Measurements from ENCODE around the gene PNLIPRP3. TPM values are rescaled to one million over a fixed set of nuclear protein-coding genes. Genes with fewer than 3 reads are reported as not detected.

PNLIPRP3 gene
- total RNA-seq, 6 experiments from 2014 or later: not detected

DNA sequence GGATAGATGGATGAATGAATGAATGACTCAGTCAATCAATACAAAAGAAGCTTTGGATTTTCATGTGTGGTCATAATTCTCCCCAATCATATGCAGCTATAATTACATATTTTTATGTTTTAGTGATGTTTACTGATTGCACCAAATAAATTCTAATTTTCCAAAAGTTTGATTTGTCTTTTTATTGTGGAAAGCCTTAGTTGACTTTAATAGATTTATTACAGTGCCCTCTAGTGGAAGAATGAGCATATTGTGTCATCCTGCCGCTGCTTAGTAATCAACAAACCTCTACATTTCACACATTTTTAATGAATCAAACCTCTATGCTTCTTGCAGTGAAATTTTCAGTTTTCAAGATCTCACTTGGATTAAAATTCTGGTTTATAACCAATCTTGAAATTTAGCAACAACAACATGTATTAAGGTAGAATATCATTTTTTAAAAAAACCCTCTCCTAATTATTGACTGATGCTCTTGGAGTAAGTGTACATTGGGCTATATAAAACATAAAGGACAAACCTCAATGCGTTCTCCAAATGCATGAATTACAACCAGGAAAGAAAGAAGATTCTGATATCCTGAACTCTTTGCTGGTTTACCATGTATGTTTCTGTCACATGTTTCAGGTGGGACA lies 62.5 kb downstream of the PNLIPRP3 start:
- Histone ChIP-seq H3K27me3 (no peaks in the 10 kb centered on the region), H3K27ac (no peak overlapping the region), H3K4me3 (no peak overlapping the region), H3K4me1 (peaks cover 0 to 6% (median 0%) of the 10 kb centered on the region in 4 donors), H3K9me3 (no peaks in the 10 kb centered on the region), H3K36me3 (no peaks in the 10 kb centered on the region)
- peak; percentile 38 to 67 (median 56) for ATAC-seq
- no peak for DNase-seq
- 4% methylated on average over 2 of the region's 2 CpGs for WGBS (ENCODE audit: insufficient coverage, low coverage, low lambda C conversion rate, missing lambda C conversion rate)
- TF ChIP-seq, protein P1, sequence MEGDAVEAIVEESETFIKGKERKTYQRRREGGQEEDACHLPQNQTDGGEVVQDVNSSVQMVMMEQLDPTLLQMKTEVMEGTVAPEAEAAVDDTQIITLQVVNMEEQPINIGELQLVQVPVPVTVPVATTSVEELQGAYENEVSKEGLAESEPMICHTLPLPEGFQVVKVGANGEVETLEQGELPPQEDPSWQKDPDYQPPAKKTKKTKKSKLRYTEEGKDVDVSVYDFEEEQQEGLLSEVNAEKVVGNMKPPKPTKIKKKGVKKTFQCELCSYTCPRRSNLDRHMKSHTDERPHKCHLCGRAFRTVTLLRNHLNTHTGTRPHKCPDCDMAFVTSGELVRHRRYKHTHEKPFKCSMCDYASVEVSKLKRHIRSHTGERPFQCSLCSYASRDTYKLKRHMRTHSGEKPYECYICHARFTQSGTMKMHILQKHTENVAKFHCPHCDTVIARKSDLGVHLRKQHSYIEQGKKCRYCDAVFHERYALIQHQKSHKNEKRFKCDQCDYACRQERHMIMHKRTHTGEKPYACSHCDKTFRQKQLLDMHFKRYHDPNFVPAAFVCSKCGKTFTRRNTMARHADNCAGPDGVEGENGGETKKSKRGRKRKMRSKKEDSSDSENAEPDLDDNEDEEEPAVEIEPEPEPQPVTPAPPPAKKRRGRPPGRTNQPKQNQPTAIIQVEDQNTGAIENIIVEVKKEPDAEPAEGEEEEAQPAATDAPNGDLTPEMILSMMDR (IDR thresholded peaks at IDR 0.05): peak; percentile 61 to 81 (median 78)
- TF ChIP-seq POLR2A (IDR thresholded peaks at IDR 0.05): no peak
- intact Hi-C loops (cut with DNase I): no loop called here

DNA sequence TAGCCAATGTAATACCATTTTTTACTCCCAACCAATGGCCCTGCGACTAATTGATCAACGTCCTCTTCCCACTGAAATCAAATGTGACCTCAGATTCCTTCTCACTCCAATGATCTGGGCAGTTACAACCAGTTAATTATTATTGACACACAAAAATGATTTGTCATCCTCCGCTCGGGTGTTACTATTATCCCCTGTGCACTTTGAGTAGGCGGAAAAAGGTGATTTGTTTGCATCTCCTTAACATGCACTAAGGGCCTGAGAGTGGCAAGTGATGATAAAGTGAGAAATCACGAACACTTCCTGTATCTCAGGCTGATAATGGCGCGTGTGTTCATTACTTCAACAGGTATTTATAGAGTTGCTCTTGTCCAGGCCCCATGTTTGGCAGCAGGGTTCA lies 77.1 kb downstream of the PNLIPRP3 start:
- TF ChIP-seq, protein P1 (IDR thresholded peaks at IDR 0.05): no peak
- TF ChIP-seq POLR2A (IDR thresholded peaks at IDR 0.05): no peak
- no peaks in the 10 kb centered on the region for H3K9me3 ChIP-seq
- 55% methylated on average over 8 of the region's 8 CpGs for WGBS (ENCODE audit: insufficient coverage, low coverage, low lambda C conversion rate, missing lambda C conversion rate)
- H3K4me1 ChIP-seq: no peaks in the 10 kb centered on the region
- no peak overlapping the region for H3K4me3 ChIP-seq
- no peaks in the 10 kb centered on the region for H3K27me3 ChIP-seq
- H3K27ac ChIP-seq: no peak overlapping the region
- intact Hi-C loops (cut with DNase I): no loop called here
- ATAC-seq: no peak
- no peak for DNase-seq
- no peaks in the 10 kb centered on the region for H3K36me3 ChIP-seq

- 49% methylated on average over 3 of the region's 3 CpGs for WGBS (ENCODE audit: insufficient coverage, low coverage, low lambda C conversion rate, missing lambda C conversion rate)
- Histone ChIP-seq H3K4me1 (no peaks in the 10 kb centered on the region), H3K36me3 (no peaks in the 10 kb centered on the region), H3K27me3 (no peaks in the 10 kb centered on the region), H3K9me3 (no peaks in the 10 kb centered on the region), H3K4me3 (no peak overlapping the region), H3K27ac (no peak overlapping the region)
- no peak for ATAC-seq
- DNase-seq: no peak
- TF ChIP-seq, protein P1 (IDR thresholded peaks at IDR 0.05): no peak
- no peak for TF ChIP-seq POLR2A (IDR thresholded peaks at IDR 0.05)
- intact Hi-C loops (cut with DNase I): no loop called here
Observed at GRCh38 chr10:116510565-116510964, 82.9 kb downstream of the PNLIPRP3 start.

DNA sequence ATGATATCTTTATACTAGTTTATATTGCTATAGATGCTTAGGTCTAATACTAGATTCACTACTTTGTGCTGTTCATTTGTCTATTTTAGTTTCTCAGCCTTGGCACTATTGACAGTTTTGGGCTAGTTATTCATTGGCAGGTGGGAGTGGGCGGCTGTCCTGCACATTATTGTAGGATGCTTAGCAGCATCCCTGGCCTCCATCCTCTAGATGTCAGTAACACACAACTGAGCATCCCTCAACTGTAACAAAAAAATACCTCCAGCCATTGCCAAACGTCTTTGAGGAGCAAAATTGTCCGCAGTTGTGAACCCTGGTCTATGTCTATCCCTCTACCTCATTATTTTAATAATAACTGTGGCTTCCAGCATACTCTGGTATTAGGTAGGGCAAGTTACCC lies 83.7 kb downstream of the PNLIPRP3 start:
- Histone ChIP-seq H3K4me1 (no peaks in the 10 kb centered on the region), H3K27me3 (no peaks in the 10 kb centered on the region), H3K27ac (no peak overlapping the region), H3K36me3 (no peaks in the 10 kb centered on the region), H3K9me3 (no peaks in the 10 kb centered on the region), H3K4me3 (no peak overlapping the region)
- no peak for DNase-seq
- ATAC-seq: no peak
- TF ChIP-seq POLR2A (IDR thresholded peaks at IDR 0.05): no peak
- TF ChIP-seq, protein P1 (IDR thresholded peaks at IDR 0.05): no peak
- intact Hi-C loops (cut with DNase I): no loop called here
- WGBS (ENCODE audit: insufficient coverage, low coverage, low lambda C conversion rate, missing lambda C conversion rate): 44% methylated on average over 3 of the region's 3 CpGs
